HEK293 (cell line): ENCODE results near the gene ABCA3.

Source experiments
- CTCF ChIA-PET: fragments of 350-600 bp; formaldehyde crosslinking; extraction: SDS; loops from one replicate; lab custom pipeline; 2021; ENCODE audit warnings: antibody characterized with exemption; lab: Yijun Ruan, JAX
- POLR2A ChIA-PET: fragments of 300-600 bp; formaldehyde crosslinking; extraction: SDS; loops from one replicate; lab custom pipeline; 2020; ENCODE audit warnings: antibody characterized with exemption, inconsistent platforms; lab: Yijun Ruan, JAX
- H3K27ac ChIP-seq: fragments of 200-500 bp; sonication (Bioruptor generic); 2 replicates; pipeline ENCODE4 v1.5.1; 2014; ENCODE audit warnings: low read depth, low read length, control low read depth, inconsistent platforms; ENCODE audit errors: extremely low read depth
- H3K36me3 ChIP-seq, 2 experiments: fragments of 200-500 bp in 1 of 2; sonication (Bioruptor generic) in 1 of 2; 1 replicate in 1 of 2; 2 replicates in 1 of 2; pipeline ENCODE4 v1.5.1; 2014 to 2017; ENCODE audit warnings: inconsistent platforms in 2 of 2, low read length in 2 of 2; ENCODE audit not compliant: control insufficient read depth in 2 of 2, insufficient read depth in 1 of 2
- H3K4me1 ChIP-seq: fragments of 200-500 bp; sonication (Bioruptor generic); 2 replicates; pipeline ENCODE4 v1.5.1; 2014; ENCODE audit warnings: mild to moderate bottlenecking, low read length, inconsistent platforms; ENCODE audit not compliant: control insufficient read depth, insufficient read depth
- H3K4me3 ChIP-seq: 2 replicates; pipeline ENCODE4 v1.5.1; 2011; ENCODE audit warnings: low read depth, mild to moderate bottlenecking, control low read depth, low read length, moderate library complexity
- H3K9me3 ChIP-seq: fragments of 200-500 bp; sonication (Bioruptor generic); 2 replicates; pipeline ENCODE4 v1.5.1; 2014; ENCODE audit warnings: low read depth, low read length, inconsistent platforms; ENCODE audit not compliant: control insufficient read depth, insufficient read depth
- EGR2 ChIP-seq: fragments of 450-650 bp; formaldehyde crosslinking; IDR thresholded peaks from 2 replicates; pipeline ENCODE4 v1.5.1; 2016; ENCODE audit warnings: low read depth, missing biosample characterization, missing genetic modification characterization
- GLI4 ChIP-seq: fragments of 450-650 bp; formaldehyde crosslinking; IDR thresholded peaks from 2 replicates; pipeline ENCODE4 v1.5.1; 2016; ENCODE audit warnings: missing biosample characterization, missing genetic modification characterization
- KLF9 ChIP-seq: fragments of 450-650 bp; formaldehyde crosslinking; IDR thresholded peaks from 2 replicates; pipeline ENCODE4 v1.5.1; 2016; ENCODE audit warnings: missing biosample characterization, missing genetic modification characterization, low read depth
- SP7 ChIP-seq: fragments of 450-650 bp; formaldehyde crosslinking; IDR thresholded peaks from 2 replicates; pipeline ENCODE4 v1.5.1; 2016; ENCODE audit warnings: missing biosample characterization, missing genetic modification characterization
- ZNF214 ChIP-seq: fragments of 450-650 bp; formaldehyde crosslinking; IDR thresholded peaks from 2 replicates; pipeline ENCODE4 v1.5.1; 2017; ENCODE audit warnings: missing biosample characterization, mild to moderate bottlenecking, missing genetic modification characterization, borderline replicate concordance
- ZNF391 ChIP-seq: fragments of 450-650 bp; formaldehyde crosslinking; IDR thresholded peaks from 2 replicates; pipeline ENCODE4 v1.5.1; 2016; ENCODE audit warnings: low read depth, missing biosample characterization, missing genetic modification characterization, borderline replicate concordance
- ZNF830 ChIP-seq: fragments of 450-650 bp; IDR thresholded peaks from 2 replicates; pipeline ENCODE4 v1.5.0; 2018; ENCODE audit warnings: missing biosample characterization, missing genetic modification characterization, low read depth, mild to moderate bottlenecking, moderate library complexity
- ZSCAN16 ChIP-seq: fragments of 450-650 bp; formaldehyde crosslinking; IDR thresholded peaks from 2 replicates; pipeline ENCODE4 v1.5.1; 2016; ENCODE audit warnings: missing biosample characterization, missing genetic modification characterization
- TF ChIP-seq, protein P1 (sequence below): fragments of 450-650 bp; formaldehyde crosslinking; IDR thresholded peaks from 2 replicates; pipeline ENCODE4 v1.5.1; 2016; ENCODE audit warnings: missing biosample characterization, missing genetic modification characterization
- TF ChIP-seq, protein P2 (sequence below): fragments of 450-650 bp; formaldehyde crosslinking; IDR thresholded peaks from 2 replicates; pipeline ENCODE4 v1.5.1; 2016; ENCODE audit warnings: missing biosample characterization, missing genetic modification characterization
- TF ChIP-seq, protein P3 (sequence below): fragments of 450-650 bp; formaldehyde crosslinking; IDR thresholded peaks from 2 replicates; pipeline ENCODE4 v1.5.1; 2016; ENCODE audit warnings: missing biosample characterization, missing genetic modification characterization
- TF ChIP-seq, protein P4 (sequence below): fragments of 450-650 bp; formaldehyde crosslinking; IDR thresholded peaks from 2 replicates; pipeline ENCODE4 v1.5.1; 2016; ENCODE audit warnings: missing biosample characterization, missing genetic modification characterization

ABCA3 gene

DNA sequence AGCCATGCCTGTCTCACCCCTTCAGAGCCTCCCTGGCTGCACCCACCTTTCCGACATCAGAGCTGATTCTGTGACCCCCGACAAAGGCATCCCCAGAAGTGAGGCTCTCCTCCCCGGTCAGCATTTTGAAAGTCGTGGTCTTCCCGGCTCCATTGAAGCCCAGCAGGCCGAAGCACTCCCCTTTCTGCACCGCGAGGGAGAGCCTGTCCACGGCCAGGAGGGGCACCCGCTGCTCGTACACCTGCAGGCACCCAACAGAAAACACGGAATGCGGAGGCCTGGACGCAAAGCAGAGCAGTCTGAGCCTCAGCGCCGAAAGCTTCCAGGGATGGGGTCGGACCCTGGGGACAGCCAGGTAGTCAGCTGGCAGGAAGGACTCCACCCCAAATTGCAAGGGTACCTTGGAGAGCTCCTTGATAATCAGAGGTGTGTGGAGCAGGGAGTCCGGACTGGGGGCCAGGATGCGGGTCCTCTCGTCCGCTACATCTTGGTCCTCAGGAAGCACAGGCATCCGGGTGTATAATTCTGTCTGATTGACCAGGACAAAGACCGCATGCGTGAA, 59.5 kb downstream of the ABCA3 start:
- H3K27ac ChIP-seq: no peak overlapping the region
- H3K4me1 ChIP-seq: no peaks in the 10 kb centered on the region
- H3K9me3 ChIP-seq: no peaks in the 10 kb centered on the region
- ChIA-PET CTCF (interaction anchor here (0.6 to 0.9 kb wide), 2 partner anchors 8 to 179 kb away, joined by 3 read pairs; partner anchors contain the start of gene TEDC2), POLR2A (no interaction called here)
- TF ChIP-seq, protein P1, sequence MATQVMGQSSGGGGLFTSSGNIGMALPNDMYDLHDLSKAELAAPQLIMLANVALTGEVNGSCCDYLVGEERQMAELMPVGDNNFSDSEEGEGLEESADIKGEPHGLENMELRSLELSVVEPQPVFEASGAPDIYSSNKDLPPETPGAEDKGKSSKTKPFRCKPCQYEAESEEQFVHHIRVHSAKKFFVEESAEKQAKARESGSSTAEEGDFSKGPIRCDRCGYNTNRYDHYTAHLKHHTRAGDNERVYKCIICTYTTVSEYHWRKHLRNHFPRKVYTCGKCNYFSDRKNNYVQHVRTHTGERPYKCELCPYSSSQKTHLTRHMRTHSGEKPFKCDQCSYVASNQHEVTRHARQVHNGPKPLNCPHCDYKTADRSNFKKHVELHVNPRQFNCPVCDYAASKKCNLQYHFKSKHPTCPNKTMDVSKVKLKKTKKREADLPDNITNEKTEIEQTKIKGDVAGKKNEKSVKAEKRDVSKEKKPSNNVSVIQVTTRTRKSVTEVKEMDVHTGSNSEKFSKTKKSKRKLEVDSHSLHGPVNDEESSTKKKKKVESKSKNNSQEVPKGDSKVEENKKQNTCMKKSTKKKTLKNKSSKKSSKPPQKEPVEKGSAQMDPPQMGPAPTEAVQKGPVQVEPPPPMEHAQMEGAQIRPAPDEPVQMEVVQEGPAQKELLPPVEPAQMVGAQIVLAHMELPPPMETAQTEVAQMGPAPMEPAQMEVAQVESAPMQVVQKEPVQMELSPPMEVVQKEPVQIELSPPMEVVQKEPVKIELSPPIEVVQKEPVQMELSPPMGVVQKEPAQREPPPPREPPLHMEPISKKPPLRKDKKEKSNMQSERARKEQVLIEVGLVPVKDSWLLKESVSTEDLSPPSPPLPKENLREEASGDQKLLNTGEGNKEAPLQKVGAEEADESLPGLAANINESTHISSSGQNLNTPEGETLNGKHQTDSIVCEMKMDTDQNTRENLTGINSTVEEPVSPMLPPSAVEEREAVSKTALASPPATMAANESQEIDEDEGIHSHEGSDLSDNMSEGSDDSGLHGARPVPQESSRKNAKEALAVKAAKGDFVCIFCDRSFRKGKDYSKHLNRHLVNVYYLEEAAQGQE: peak; percentile 93
- TF ChIP-seq, protein P2, sequence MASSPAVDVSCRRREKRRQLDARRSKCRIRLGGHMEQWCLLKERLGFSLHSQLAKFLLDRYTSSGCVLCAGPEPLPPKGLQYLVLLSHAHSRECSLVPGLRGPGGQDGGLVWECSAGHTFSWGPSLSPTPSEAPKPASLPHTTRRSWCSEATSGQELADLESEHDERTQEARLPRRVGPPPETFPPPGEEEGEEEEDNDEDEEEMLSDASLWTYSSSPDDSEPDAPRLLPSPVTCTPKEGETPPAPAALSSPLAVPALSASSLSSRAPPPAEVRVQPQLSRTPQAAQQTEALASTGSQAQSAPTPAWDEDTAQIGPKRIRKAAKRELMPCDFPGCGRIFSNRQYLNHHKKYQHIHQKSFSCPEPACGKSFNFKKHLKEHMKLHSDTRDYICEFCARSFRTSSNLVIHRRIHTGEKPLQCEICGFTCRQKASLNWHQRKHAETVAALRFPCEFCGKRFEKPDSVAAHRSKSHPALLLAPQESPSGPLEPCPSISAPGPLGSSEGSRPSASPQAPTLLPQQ (tag by site-specific recombination): no peak
- no peak overlapping the region for H3K4me3 ChIP-seq
- H3K36me3 ChIP-seq: peaks cover 0 to 31% of the 10 kb centered on the region in 2 experiments; a peak in 1 of 3 replicates

DNA sequence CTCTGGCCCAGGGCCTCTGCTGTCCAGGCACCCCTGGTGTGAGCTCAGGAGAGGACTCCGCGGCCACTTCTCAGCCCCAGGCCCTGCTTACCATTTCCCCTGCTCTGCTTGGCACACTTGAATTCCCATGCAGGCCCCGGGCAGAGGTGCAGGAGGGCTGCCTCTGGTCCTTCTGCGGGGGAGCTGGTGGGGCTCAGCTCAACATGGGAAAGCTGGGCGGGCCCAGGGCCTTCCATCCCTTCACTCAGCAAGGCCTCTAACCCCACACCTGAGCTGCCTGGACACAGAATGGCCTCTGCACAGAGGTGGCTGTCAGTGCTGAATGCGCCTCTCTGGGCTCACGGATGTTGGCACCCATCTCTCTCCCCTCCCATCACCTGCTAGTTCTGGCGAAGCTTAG, 60.1 kb downstream of the ABCA3 start:
- POLR2A ChIA-PET: interaction anchor here (1.3 kb wide), 1 partner anchor 10 kb away, joined by 3 read pairs; no protein-coding TSS in a partner anchor
- no peak overlapping the region for H3K4me3 ChIP-seq
- peaks cover 0 to 29% of the 10 kb centered on the region in 2 experiments; a peak in 1 of 3 replicates for H3K36me3 ChIP-seq
- TF ChIP-seq SP7 (tag by site-specific recombination): no peak
- TF ChIP-seq, protein P3, sequence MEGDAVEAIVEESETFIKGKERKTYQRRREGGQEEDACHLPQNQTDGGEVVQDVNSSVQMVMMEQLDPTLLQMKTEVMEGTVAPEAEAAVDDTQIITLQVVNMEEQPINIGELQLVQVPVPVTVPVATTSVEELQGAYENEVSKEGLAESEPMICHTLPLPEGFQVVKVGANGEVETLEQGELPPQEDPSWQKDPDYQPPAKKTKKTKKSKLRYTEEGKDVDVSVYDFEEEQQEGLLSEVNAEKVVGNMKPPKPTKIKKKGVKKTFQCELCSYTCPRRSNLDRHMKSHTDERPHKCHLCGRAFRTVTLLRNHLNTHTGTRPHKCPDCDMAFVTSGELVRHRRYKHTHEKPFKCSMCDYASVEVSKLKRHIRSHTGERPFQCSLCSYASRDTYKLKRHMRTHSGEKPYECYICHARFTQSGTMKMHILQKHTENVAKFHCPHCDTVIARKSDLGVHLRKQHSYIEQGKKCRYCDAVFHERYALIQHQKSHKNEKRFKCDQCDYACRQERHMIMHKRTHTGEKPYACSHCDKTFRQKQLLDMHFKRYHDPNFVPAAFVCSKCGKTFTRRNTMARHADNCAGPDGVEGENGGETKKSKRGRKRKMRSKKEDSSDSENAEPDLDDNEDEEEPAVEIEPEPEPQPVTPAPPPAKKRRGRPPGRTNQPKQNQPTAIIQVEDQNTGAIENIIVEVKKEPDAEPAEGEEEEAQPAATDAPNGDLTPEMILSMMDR: no peak
- TF ChIP-seq GLI4 (tag by site-specific recombination): no peak
- TF ChIP-seq ZSCAN16: no peak
- TF ChIP-seq ZNF830: no peak
- TF ChIP-seq ZNF391: no peak
- TF ChIP-seq, protein P4, sequence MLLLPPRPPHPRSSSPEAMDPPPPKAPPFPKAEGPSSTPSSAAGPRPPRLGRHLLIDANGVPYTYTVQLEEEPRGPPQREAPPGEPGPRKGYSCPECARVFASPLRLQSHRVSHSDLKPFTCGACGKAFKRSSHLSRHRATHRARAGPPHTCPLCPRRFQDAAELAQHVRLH: no peak
- TF ChIP-seq EGR2 (tag by site-specific recombination): no peak
- no peak for TF ChIP-seq KLF9 (tag by site-specific recombination)
- no peak for TF ChIP-seq ZNF214 (tag by site-specific recombination)
- TF ChIP-seq, all 188 proteins: peak for 0
- CTCF ChIA-PET: interaction anchor here (0.6 kb wide), 1 partner anchor 179 kb away, joined by 3 read pairs; the partner anchor contains the start of gene TEDC2
- Histone ChIP-seq H3K9me3 (no peaks in the 10 kb centered on the region), H3K4me1 (no peaks in the 10 kb centered on the region), H3K27ac (no peak overlapping the region)
